ENCODE results near the gene EXD3. TPM values are rescaled to one million over a fixed set of nuclear protein-coding genes. Genes with fewer than 3 reads are reported as not detected.

Gene EXD3
- total RNA-seq, 3 donors from 2014 or later = 7.7 to 28.7 (median 20.6) TPM

DNA sequence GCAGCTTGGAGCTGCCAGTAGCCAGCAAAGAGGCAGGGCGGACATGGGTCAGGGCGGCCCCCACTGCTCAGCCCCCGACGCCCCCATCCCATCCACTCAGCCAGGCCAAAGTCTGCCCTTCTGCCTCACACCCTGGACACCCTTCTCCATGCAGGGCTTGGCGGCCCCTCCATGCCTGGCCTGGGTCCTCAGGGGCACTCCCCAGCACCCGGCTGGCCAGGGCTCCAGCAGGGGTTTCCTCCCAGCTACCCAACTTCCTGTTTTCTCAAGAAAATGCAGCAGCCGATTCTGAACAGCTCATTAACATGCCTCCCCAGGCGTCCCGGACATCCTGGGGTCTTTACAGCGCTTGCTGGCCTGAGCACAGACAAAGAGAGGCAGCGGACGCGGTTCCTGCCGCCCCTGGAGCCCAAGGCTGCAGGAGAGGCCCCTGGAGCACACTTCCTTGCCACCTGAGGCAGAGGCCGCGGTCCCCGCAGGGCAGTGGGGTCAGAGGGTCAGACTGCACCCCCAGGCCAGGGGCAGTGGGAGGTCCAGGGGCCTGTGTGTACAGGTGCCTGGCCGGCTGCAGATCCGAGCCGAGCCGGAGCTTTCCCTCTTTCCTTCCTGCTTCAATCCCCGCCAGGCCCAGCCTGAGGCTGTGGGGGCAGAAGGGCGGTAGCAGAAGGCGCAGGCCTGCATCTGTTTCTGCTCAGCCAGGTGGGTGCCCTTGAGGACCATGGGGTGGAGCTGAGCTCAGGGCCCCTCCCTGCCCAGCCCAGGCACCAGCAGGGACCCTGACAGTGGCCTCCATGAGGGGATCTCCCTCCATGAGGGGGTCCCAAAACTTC, 102.2 kb downstream of the EXD3 start:
- Histone ChIP-seq H3K4me1 (no peaks in the 10 kb centered on the region), H3K27me3 (no peaks in the 10 kb centered on the region), H3K36me3 (no peaks in the 10 kb centered on the region), H3K9me3 (no peaks in the 10 kb centered on the region), H3K27ac (no peak overlapping the region), H3K4me3 (no peak overlapping the region)
- no peak for DNase-seq (ENCODE audit: low spot score in 2 of 2)
- intact Hi-C loops (cut with DNase I; ENCODE audit: low total_unique reads) = no loop called here
- TF ChIP-seq, protein P1, sequence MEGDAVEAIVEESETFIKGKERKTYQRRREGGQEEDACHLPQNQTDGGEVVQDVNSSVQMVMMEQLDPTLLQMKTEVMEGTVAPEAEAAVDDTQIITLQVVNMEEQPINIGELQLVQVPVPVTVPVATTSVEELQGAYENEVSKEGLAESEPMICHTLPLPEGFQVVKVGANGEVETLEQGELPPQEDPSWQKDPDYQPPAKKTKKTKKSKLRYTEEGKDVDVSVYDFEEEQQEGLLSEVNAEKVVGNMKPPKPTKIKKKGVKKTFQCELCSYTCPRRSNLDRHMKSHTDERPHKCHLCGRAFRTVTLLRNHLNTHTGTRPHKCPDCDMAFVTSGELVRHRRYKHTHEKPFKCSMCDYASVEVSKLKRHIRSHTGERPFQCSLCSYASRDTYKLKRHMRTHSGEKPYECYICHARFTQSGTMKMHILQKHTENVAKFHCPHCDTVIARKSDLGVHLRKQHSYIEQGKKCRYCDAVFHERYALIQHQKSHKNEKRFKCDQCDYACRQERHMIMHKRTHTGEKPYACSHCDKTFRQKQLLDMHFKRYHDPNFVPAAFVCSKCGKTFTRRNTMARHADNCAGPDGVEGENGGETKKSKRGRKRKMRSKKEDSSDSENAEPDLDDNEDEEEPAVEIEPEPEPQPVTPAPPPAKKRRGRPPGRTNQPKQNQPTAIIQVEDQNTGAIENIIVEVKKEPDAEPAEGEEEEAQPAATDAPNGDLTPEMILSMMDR (IDR thresholded peaks at IDR 0.05) = no peak
- TF ChIP-seq POLR2A (IDR thresholded peaks at IDR 0.05) = no peak
- no peak for TF ChIP-seq POLR2AphosphoS5 (IDR thresholded peaks at IDR 0.05)

DNA sequence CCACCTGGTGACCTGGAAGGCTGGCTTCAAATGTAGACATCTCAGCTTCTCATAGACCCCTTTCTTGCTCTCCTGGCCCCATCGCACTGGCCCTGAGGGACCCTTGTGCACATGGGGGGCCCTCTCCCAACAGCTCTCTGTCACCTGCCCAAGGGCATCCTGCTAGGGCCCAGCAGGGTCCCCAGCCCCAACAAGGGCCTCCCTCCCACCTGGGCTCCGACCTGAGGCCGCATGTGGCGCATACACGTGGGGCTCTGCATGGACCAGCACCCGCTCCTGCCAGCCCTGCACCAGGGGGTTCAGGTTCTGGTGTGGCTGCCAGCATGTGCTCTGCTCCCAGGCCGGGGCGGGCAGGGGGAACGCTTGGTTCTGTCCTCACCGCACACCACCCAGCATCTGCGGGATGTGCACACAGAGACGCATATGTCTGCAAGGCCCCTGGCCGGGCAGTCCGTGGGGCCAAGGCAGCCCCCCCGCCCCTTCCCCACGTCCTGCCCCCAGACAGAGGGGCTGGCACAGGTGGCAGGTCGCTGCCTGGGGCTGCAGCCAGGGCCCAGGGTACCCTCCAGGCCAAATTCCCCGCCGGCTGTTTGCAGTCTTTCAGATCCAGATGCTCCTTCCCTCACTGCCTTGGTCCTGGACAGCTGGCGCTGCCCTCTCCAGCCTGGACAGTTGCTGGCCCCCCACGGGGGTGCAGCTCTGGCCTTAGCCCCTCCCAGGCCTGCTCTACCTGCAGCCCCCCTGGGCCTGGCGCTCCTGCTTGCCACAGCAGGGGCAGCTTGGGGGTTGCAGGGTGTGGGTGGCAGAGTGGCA, 103.0 kb downstream of the EXD3 start:
- no peak overlapping the region for H3K4me3 ChIP-seq
- no peak for DNase-seq (ENCODE audit: low spot score in 2 of 2)
- H3K36me3 ChIP-seq = no peaks in the 10 kb centered on the region
- H3K4me1 ChIP-seq = no peaks in the 10 kb centered on the region
- intact Hi-C loops (cut with DNase I; ENCODE audit: low total_unique reads) = no loop called here
- H3K9me3 ChIP-seq = no peaks in the 10 kb centered on the region
- peak overlapping the region in 1 of 2 donors; percentile 45 for H3K27ac ChIP-seq
- TF ChIP-seq, protein P1 (IDR thresholded peaks at IDR 0.05) = no peak
- TF ChIP-seq POLR2A (IDR thresholded peaks at IDR 0.05) (no peak), POLR2AphosphoS5 (IDR thresholded peaks at IDR 0.05) (no peak)
- no peaks in the 10 kb centered on the region for H3K27me3 ChIP-seq

DNA sequence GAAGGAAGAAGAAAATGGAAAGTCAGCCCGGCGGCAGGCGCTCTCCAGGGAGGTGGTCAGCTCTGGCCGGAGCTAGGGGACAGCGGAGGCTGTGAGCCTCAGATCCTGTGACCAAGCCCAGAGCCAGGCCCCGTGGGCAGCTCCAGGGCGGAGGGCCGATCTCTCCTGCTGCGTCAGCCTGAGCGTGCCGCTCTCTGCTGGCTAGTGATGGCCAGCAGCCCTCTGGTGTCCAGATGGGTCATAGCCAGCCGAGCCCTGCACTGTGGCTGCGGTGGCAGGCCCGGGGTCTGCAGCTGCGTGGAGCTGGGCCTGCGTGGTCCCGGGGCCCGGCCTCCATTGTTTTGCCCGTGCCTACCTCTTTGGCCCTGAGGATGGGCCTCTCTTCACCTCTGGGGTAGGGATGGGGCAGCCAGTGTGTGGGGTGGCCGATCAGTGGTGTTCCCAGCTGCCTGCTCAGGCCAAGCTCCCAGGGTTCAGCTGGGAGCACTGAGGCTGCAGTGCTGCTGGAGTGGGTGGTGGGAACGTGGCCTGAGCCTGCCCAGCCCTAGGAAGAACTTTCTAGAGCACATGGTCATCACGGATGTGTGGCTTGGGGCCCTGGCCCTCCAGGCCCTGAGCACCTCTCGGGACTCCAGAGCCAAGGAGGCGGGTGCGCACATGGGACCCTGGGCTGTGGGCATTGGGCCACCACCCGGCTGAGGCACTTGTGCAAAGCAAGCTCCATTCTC, 103.8 kb downstream of the EXD3 start:
- Histone ChIP-seq H3K4me1 (peaks cover 0 to 5% of the 10 kb centered on the region in 2 donors), H3K27ac (peak overlapping the region in 1 of 2 donors; percentile 45), H3K4me3 (peak overlapping the region in 1 of 3 donors; percentile 4), H3K27me3 (no peaks in the 10 kb centered on the region), H3K9me3 (no peaks in the 10 kb centered on the region), H3K36me3 (no peaks in the 10 kb centered on the region)
- DNase-seq (ENCODE audit: low spot score in 2 of 2) = peak in 1 of 2 donors; percentile 50
- no peak for TF ChIP-seq POLR2A (IDR thresholded peaks at IDR 0.05)
- intact Hi-C loops (cut with DNase I; ENCODE audit: low total_unique reads) = no loop called here

DNA sequence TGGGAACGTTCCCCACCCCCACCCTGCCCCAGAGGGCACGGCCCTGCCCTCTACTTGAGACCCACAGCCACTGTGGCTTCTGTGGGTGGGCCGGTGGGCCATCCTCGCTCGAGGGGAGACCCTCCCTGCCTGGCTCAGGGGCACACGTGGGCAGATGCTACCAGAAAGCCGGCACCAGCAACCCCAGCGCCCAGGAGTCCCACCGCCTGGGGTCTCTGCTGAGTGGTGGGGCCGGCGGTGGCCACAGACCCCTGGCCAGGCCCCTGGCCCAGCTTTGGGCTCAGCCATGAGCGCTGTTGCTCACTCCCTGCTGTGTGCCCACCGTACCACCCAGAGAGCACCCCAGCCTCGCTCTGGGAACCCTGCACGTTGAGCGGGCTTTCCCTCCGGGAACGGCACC, 104.4 kb downstream of the EXD3 start:
- Histone ChIP-seq H3K9me3 (no peaks in the 10 kb centered on the region), H3K27me3 (no peaks in the 10 kb centered on the region), H3K36me3 (no peaks in the 10 kb centered on the region), H3K4me3 (peak overlapping the region in 1 of 3 donors; percentile 4), H3K4me1 (peaks cover 0 to 7% of the 10 kb centered on the region in 2 donors), H3K27ac (peak overlapping the region; percentile 8 to 45)
- no peak for DNase-seq (ENCODE audit: low spot score in 2 of 2)
- intact Hi-C loops (cut with DNase I; ENCODE audit: low total_unique reads) = no loop called here
- TF ChIP-seq, protein P1 (IDR thresholded peaks at IDR 0.05) = no peak
- TF ChIP-seq POLR2A (IDR thresholded peaks at IDR 0.05) (no peak), POLR2AphosphoS5 (IDR thresholded peaks at IDR 0.05) (no peak)

DNA sequence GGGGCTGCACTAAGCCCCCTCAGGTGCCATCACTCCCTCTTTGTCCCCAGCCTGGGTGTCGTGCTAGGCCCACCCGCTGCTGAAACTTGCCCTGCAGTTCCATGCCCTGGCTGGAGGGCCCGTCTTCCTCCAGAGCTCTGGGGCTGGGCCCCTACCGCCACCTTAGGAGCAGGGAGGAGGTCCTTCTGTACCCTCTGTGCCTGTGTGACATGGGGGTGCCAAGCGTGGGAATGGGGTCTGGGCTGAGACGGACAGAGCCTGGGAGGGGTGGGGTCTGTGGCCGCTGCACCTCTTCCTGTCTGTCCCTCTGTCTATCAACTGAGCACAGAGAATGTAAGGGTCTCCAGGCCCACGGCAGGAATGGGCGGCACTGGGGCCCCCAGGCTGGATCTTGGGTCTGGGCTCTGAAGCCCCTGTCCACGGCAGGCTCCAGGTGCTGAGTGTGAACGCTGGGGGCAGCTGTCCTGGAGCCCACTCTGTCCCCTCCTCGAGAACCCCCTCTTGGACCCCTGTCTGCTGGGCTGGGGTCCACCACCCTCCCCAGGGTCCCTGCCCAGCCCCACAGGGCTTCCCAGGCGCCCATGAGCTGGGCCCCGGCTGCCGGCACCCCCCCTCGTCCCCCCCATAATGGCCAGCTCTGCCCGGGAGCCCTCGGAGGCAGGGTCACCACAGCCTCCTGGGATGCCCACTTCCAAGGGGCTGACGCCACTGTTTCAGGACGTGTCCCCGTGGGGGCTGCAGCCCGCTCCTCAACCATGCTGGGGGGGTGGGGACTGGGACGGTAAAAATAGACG, 105.0 kb downstream of the EXD3 start:
- no peaks in the 10 kb centered on the region for H3K36me3 ChIP-seq
- intact Hi-C loops (cut with DNase I; ENCODE audit: low total_unique reads) = no loop called here
- H3K4me1 ChIP-seq = peaks cover 0 to 7% of the 10 kb centered on the region in 2 donors
- TF ChIP-seq POLR2AphosphoS5 (IDR thresholded peaks at IDR 0.05) (no peak), POLR2A (IDR thresholded peaks at IDR 0.05) (no peak)
- TF ChIP-seq, protein P1 (IDR thresholded peaks at IDR 0.05) = no peak
- H3K27me3 ChIP-seq = no peaks in the 10 kb centered on the region
- H3K4me3 ChIP-seq = no peak overlapping the region
- peak overlapping the region in 1 of 2 donors; percentile 45 for H3K27ac ChIP-seq
- H3K9me3 ChIP-seq = no peaks in the 10 kb centered on the region
- DNase-seq (ENCODE audit: low spot score in 2 of 2) = no peak

All from breast epithelium (tissue), 4 donors.